T-cell (primary cell): ENCODE data around the gene ZNF675. TPM values are rescaled to one million over a fixed set of nuclear protein-coding genes. Genes with fewer than 3 reads are reported as not detected.
"Not testable (repeated sequence)": the region's sequence is repeated elsewhere in the genome, so short reads cannot be mapped to it uniquely, and the experiment has no call there.

ENCODE experiments used
- ATAC-seq, 4 experiments: fragments of 200-7000 bp in 3 of 4; fragments of 150-1000 bp in 1 of 4; cut with Tn5 transposase; replicated peaks in 1 of 4; 1 replicate in 3 of 4; 2 replicates in 1 of 4; pipeline ENCODE4 v1.10.0; 2021; ENCODE audit warnings: moderate library complexity in 3 of 4, mild to moderate bottlenecking in 2 of 4, moderate number of reproducible peaks in 1 of 4
- CTCF ChIA-PET, 2 donors: fragments of 300-600 bp; sonication (Branson Sonifier 250); formaldehyde crosslinking; loops; one replicate each; lab custom pipeline; 2022; ENCODE audit warnings: antibody characterized with exemption in 2 of 2; lab: Charles Lee
- POLR2A ChIA-PET, 2 donors: fragments of 300-600 bp; sonication (Branson Sonifier 250); formaldehyde crosslinking; loops; one replicate each; lab custom pipeline; 2022; ENCODE audit warnings: antibody characterized with exemption in 2 of 2; lab: Charles Lee
- DNase-seq, 35 experiments: peaks; one replicate each; pipeline versions ENCODE4 v3.0.0 to v3.0.0-alpha.2; 2013 to 2023
- H3K27ac ChIP-seq: one replicate; pipeline ENCODE4 v1.5.1; 2013; ENCODE audit warnings: low read length
- H3K27me3 ChIP-seq, 2 experiments: replicated peaks in 1 of 2; 1 replicate in 1 of 2; 2 replicates in 1 of 2; pipeline versions ENCODE4 v1.6.1 to v1.7.0; 2013; ENCODE audit warnings: low read length in 1 of 2, mixed read lengths in 1 of 2; ENCODE audit not compliant: control insufficient read depth in 2 of 2, insufficient read depth in 2 of 2; ENCODE audit errors: extremely low read depth in 1 of 2
- H3K36me3 ChIP-seq, 2 donors: 1 replicate in 1 of 2; 2 replicates in 1 of 2; pipeline versions ENCODE4 v1.6.1 to v1.7.0; 2013; ENCODE audit warnings: low read length in 1 of 2; ENCODE audit not compliant: control insufficient read depth in 2 of 2, insufficient read depth in 1 of 2; ENCODE audit errors: extremely low read depth in 1 of 2
- H3K4me1 ChIP-seq, 2 experiments: 1 replicate in 1 of 2; 2 replicates in 1 of 2; pipeline versions ENCODE4 v1.6.1 to v1.7.0; 2013; ENCODE audit warnings: low read length in 2 of 2, mixed read lengths in 1 of 2; ENCODE audit not compliant: insufficient read depth in 2 of 2, control insufficient read depth in 1 of 2; ENCODE audit errors: extremely low read depth in 1 of 2
- H3K4me3 ChIP-seq, 2 donors: 1 replicate in 1 of 2; 2 replicates in 1 of 2; pipeline versions ENCODE4 v1.5.1 to v1.7.0; 2013; ENCODE audit warnings: mild to moderate bottlenecking in 2 of 2, low read length in 1 of 2, moderate library complexity in 1 of 2; ENCODE audit not compliant: control insufficient read depth in 1 of 2; ENCODE audit errors: extremely low read depth in 1 of 2
- H3K9me3 ChIP-seq: 2 replicates; pipeline ENCODE4 v1.7.0; 2013
- H3K27ac Mint-ChIP-seq, 2 donors: one replicate each; pipeline ENCODE4 v1.8.0; 2020 to 2021; ENCODE audit warnings: mild to moderate bottlenecking in 2 of 2, mixed read lengths in 2 of 2
- H3K27me3 Mint-ChIP-seq, 2 donors: one replicate each; pipeline ENCODE4 v1.8.0; 2021 to 2022; ENCODE audit warnings: mixed read lengths in 2 of 2
- H3K36me3 Mint-ChIP-seq: one replicate; pipeline ENCODE4 v1.8.0; 2021; ENCODE audit warnings: mixed read lengths
- H3K4me1 Mint-ChIP-seq, 3 donors: one replicate each; pipeline ENCODE4 v1.8.0; 2020 to 2022; ENCODE audit warnings: mixed read lengths in 3 of 3, mild to moderate bottlenecking in 1 of 3
- H3K4me3 Mint-ChIP-seq, 3 donors: one replicate each; pipeline ENCODE4 v1.8.0; 2020 to 2022; ENCODE audit warnings: mild to moderate bottlenecking in 3 of 3, mixed read lengths in 3 of 3, moderate library complexity in 3 of 3
- H3K9me3 Mint-ChIP-seq, 3 donors: one replicate each; pipeline ENCODE4 v1.8.0; 2020 to 2022; ENCODE audit warnings: mixed read lengths in 3 of 3
- WGBS: methylation state at CpG from one replicate; pipeline ENCODE4 v1.1.5; 2013; ENCODE audit warnings: missing lambda C conversion rate; ENCODE audit not compliant: insufficient coverage; 5-methylcytosine and 5-hydroxymethylcytosine counted together
- total RNA-seq, 35 experiments: library from RNA in 6 of 35; stranded (reverse) in 6 of 35; fragments of 120-200 nt in 1 of 35; gene quantifications; one replicate each; pipeline versions ENCODE4 v1.2.1 to v1.2.4 and lab custom pipeline; 2013 to 2026

ZNF675 gene
- total RNA-seq, 5 donors from 2014 or later (not counting 1 experiment from before 2014, with no cell fraction given): 17.5 to 27.7 (median 24.2) TPM

DNA sequence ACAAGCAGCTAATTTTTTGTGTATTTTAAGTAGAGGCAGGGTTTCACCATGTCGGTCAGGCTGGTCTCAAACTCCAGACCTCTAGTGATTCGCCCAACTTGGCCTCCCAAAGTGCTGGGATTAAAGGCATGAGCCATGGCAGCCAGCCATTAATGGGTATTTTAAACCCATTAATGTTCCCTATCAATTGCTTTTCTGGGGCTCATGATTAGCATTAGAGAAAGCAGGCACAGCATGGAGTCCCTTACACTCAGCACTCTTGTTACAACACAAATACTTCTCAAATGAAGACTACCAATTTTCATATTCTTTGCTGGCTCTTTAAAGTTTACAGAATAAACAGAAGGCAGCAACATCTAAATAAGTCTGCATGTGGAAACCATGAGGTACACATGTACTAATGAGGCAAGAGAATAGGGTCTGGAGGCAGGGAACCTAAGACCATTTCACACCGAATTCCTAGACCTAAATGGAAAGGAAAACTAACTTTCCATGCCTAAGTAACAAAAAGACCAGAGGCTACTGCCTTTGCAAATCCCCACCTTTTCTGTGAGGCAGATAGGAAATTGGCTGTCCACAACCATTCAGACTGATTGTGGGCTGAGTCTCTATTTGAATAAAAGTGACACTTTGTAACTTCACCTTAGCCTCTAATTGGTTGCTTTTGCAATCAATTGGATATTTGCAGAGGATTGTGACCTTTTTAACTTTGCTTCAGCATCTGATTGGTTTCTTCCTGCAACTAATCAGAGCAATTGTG lies 21.2 kb downstream of the ZNF675 start:
- Mint-ChIP-seq H3K27ac (no peak overlapping the region), H3K9me3 (peaks cover 7 to 29% (median 26%) of the 10 kb centered on the region in 3 donors), H3K36me3 (peaks cover 85% of the 10 kb centered on the region), H3K27me3 (no peaks in the 10 kb centered on the region), H3K4me1 (peaks cover 3 to 9% (median 8%) of the 10 kb centered on the region in 3 donors), H3K4me3 (no peak overlapping the region)
- Histone ChIP-seq H3K27me3 (no peaks in the 10 kb centered on the region), H3K9me3 (peaks cover 8% of the 10 kb centered on the region), H3K4me3 (peak overlapping the region in 1 of 2 donors; percentile 2), H3K36me3 (peaks cover 7 to 30% of the 10 kb centered on the region in 2 donors), H3K27ac (no peak overlapping the region), H3K4me1 (no peaks in the 10 kb centered on the region)
- no peak for ATAC-seq
- CTCF ChIA-PET: no interaction called here
- POLR2A ChIA-PET: no interaction called here
- no peak for DNase-seq
- WGBS: 100% methylated on average over 1 of the region's 3 CpGs

DNA sequence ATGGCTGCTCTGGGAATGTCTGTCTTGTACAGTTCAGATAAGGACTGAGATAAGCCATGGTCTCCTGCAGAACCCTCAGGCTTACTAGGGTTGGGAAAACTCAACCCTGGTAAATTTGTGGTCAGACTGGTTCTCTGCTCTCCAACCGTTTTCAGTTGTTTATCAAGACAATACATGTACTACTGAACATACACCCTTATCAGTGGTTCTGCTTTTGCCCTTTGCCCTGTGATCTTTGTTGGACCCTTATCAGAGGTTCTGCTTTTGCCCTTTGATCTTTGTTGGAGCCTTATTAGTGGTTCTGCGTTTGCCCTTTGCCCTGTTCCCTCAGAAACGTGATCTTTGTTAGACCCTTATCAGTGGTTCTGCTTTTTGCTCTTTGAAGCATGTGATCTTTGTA lies 37.2 kb downstream of the ZNF675 start:
- DNase-seq, CTCF ChIA-PET, H3K27me3 ChIP-seq, ATAC-seq, H3K27ac Mint-ChIP-seq, H3K27ac ChIP-seq, H3K27me3 Mint-ChIP-seq, POLR2A ChIA-PET, H3K4me3 ChIP-seq, H3K4me1 ChIP-seq, H3K4me3 Mint-ChIP-seq, H3K4me1 Mint-ChIP-seq: not testable (repeated sequence)
- Mint-ChIP-seq H3K9me3 (peaks cover 12 to 57% (median 50%) of the 10 kb centered on the region in 3 donors), H3K36me3 (peaks cover 19% of the 10 kb centered on the region)
- WGBS: 100% methylated on average over 1 of the region's 3 CpGs
- H3K36me3 ChIP-seq: peaks cover 3 to 12% of the 10 kb centered on the region in 2 donors
- H3K9me3 ChIP-seq: peaks cover 16% of the 10 kb centered on the region

Other genes starting within 250 kb of the ZNF675 start
- 1 to 10 TPM; 2.4 to 6.7 (median 5.5) TPM for gene ZNF681, start 71.7 kb upstream of the ZNF675 start, total RNA-seq
- gene ZNF726, start 227.7 kb upstream of the ZNF675 start, total RNA-seq: 1 to 10 TPM; 2.6 to 4.7 (median 3.3) TPM